Neural progenitor cell (in vitro differentiated cells): ENCODE measurements around the gene C2orf78. TPM values are rescaled to one million over a fixed set of nuclear protein-coding genes. Genes with fewer than 3 reads are reported as not detected.

Source experiments
- DNase-seq: peaks from one replicate; pipeline ENCODE4 v3.0.0-alpha.2; 2016; ENCODE audit warnings: low spot score
- H2AFZ ChIP-seq: fragments of 200-600 bp; sonication (generic); replicated peaks from 2 replicates; pipeline ENCODE4 v1.6.1; 2016; ENCODE audit warnings: antibody characterized with exemption
- H3F3A ChIP-seq: fragments of 200-600 bp; sonication (generic); 2 replicates; pipeline ENCODE4 v1.6.1; 2016; ENCODE audit warnings: antibody characterized with exemption, low read depth
- H3K27ac ChIP-seq: fragments of 200-600 bp; sonication (generic); 2 replicates; pipeline ENCODE4 v1.5.1; 2016; ENCODE audit warnings: mild to moderate bottlenecking
- H3K27me3 ChIP-seq: fragments of 200-600 bp; sonication (generic); 2 replicates; pipeline ENCODE4 v1.6.1; 2016; ENCODE audit warnings: mild to moderate bottlenecking, moderate library complexity
- H3K36me3 ChIP-seq: fragments of 200-600 bp; sonication (generic); 2 replicates; pipeline ENCODE4 v1.5.1; 2016
- H3K4me1 ChIP-seq: fragments of 200-600 bp; sonication (generic); 2 replicates; pipeline ENCODE4 v1.6.1; 2016; ENCODE audit warnings: mixed run types
- H3K4me2 ChIP-seq: fragments of 200-600 bp; sonication (generic); 2 replicates; pipeline ENCODE4 v1.6.1; 2016
- H3K4me3 ChIP-seq: fragments of 200-600 bp; sonication (generic); 2 replicates; pipeline ENCODE4 v1.5.1; 2016
- H3K79me2 ChIP-seq: fragments of 200-600 bp; sonication (generic); 2 replicates; pipeline ENCODE4 v1.6.1; 2016; ENCODE audit warnings: low read depth
- H3K9ac ChIP-seq: fragments of 200-600 bp; sonication (generic); 2 replicates; pipeline ENCODE4 v1.6.1; 2016
- H3K9me3 ChIP-seq: fragments of 200-600 bp; sonication (generic); 2 replicates; pipeline ENCODE4 v1.5.1; 2016; ENCODE audit warnings: low read depth
- H4K20me1 ChIP-seq: fragments of 200-600 bp; sonication (generic); 2 replicates; pipeline ENCODE4 v1.6.1; 2016; ENCODE audit warnings: low read depth
- H3K27ac Mint-ChIP-seq: 3 replicates; pipeline ENCODE4 v1.8.0; 2021; ENCODE audit warnings: mixed read lengths
- H3K27me3 Mint-ChIP-seq: 2 replicates; pipeline ENCODE4 v1.8.0; 2022; ENCODE audit warnings: low read depth, mild to moderate bottlenecking, inconsistent platforms, moderate library complexity, mixed read lengths; ENCODE audit not compliant: insufficient read depth
- H3K36me3 Mint-ChIP-seq: 3 replicates; pipeline ENCODE4 v1.8.0; 2021; ENCODE audit warnings: mixed read lengths
- H3K4me1 Mint-ChIP-seq: 3 replicates; pipeline ENCODE4 v1.8.0; 2021; ENCODE audit warnings: mixed read lengths
- H3K4me3 Mint-ChIP-seq: 3 replicates; pipeline ENCODE4 v1.8.0; 2021; ENCODE audit warnings: mild to moderate bottlenecking, moderate library complexity, mixed read lengths
- H3K9me3 Mint-ChIP-seq: 3 replicates; pipeline ENCODE4 v1.8.0; 2020; ENCODE audit warnings: mixed read lengths
- CTCF ChIP-seq: fragments of 200-600 bp; sonication (generic); IDR thresholded peaks from 2 replicates; pipeline ENCODE4 v1.5.1; 2017; ENCODE audit warnings: antibody characterized with exemption, mild to moderate bottlenecking
- EZH2 ChIP-seq: fragments of 200-600 bp; sonication (generic); IDR thresholded peaks from 2 replicates; pipeline ENCODE4 v1.6.1; 2017; ENCODE audit warnings: antibody characterized with exemption, mild to moderate bottlenecking, moderate library complexity
- EZH2phosphoT487 ChIP-seq: fragments of 200-600 bp; sonication (generic); IDR thresholded peaks from 2 replicates; pipeline ENCODE4 v1.6.1; 2017; ENCODE audit warnings: antibody characterized with exemption
- total RNA-seq: library from RNA; depleted of rRNA; stranded (reverse); fragments of >200 nt; gene quantifications from 2 replicates; pipeline ENCODE4 v1.2.3, GENCODE V29; 2015; ENCODE audit warnings: low replicate concordance

C2orf78 gene
- total RNA-seq, 1 donor from 2014 or later = 0.21 TPM

- DNase-seq = no peak
- H3K27me3 Mint-ChIP-seq = no peaks in the 10 kb centered on the region
- no peaks in the 10 kb centered on the region for H3K9me3 Mint-ChIP-seq
- no peak overlapping the region for H3K27ac Mint-ChIP-seq
- H2AFZ ChIP-seq = no peak overlapping the region
- H3K27ac ChIP-seq = no peak overlapping the region
- H4K20me1 ChIP-seq = peaks cover 13% of the 10 kb centered on the region
- no peak overlapping the region for H3K4me3 ChIP-seq
- peaks cover 4% of the 10 kb centered on the region for H3K36me3 ChIP-seq
- peaks cover 4% of the 10 kb centered on the region for H3K36me3 Mint-ChIP-seq
- no peaks in the 10 kb centered on the region for H3K4me1 ChIP-seq
- no peaks in the 10 kb centered on the region for H3F3A ChIP-seq
- H3K9ac ChIP-seq = no peak overlapping the region
- no peaks in the 10 kb centered on the region for H3K9me3 ChIP-seq
- no peak overlapping the region for H3K4me3 Mint-ChIP-seq
- no peaks in the 10 kb centered on the region for H3K27me3 ChIP-seq
- no peaks in the 10 kb centered on the region for H3K4me1 Mint-ChIP-seq
- no peak overlapping the region for H3K4me2 ChIP-seq
- no peaks in the 10 kb centered on the region for H3K79me2 ChIP-seq
- TF ChIP-seq EZH2 = no peak
- no peak for TF ChIP-seq EZH2phosphoT487
- no peak for TF ChIP-seq CTCF
These were observed 55.8 kb downstream of the C2orf78 start for GRCh38 chr2:73839653-73840411.

- Mint-ChIP-seq H3K9me3 (no peaks in the 10 kb centered on the region), H3K27me3 (no peaks in the 10 kb centered on the region), H3K4me3 (no peak overlapping the region), H3K27ac (no peak overlapping the region), H3K36me3 (peaks cover 9% of the 10 kb centered on the region), H3K4me1 (no peaks in the 10 kb centered on the region)
- no peaks in the 10 kb centered on the region for H3K9me3 ChIP-seq
- no peaks in the 10 kb centered on the region for H3K27me3 ChIP-seq
- H3K27ac ChIP-seq = no peak overlapping the region
- H3F3A ChIP-seq = no peaks in the 10 kb centered on the region
- no peak overlapping the region for H3K4me3 ChIP-seq
- no peak for TF ChIP-seq EZH2phosphoT487
- no peak for TF ChIP-seq CTCF
- TF ChIP-seq EZH2 = no peak
- no peak overlapping the region for H2AFZ ChIP-seq
- H3K79me2 ChIP-seq = no peaks in the 10 kb centered on the region
- no peaks in the 10 kb centered on the region for H3K4me1 ChIP-seq
- H3K9ac ChIP-seq = no peak overlapping the region
- no peak for DNase-seq
- H4K20me1 ChIP-seq = peaks cover 13% of the 10 kb centered on the region
- no peak overlapping the region for H3K4me2 ChIP-seq
- peaks cover 4% of the 10 kb centered on the region for H3K36me3 ChIP-seq
These were observed 58.1 kb downstream of the C2orf78 start for GRCh38 chr2:73841912-73842738.

- peaks cover 13% of the 10 kb centered on the region for H4K20me1 ChIP-seq
- Mint-ChIP-seq H3K4me1 (no peaks in the 10 kb centered on the region), H3K36me3 (peaks cover 11% of the 10 kb centered on the region), H3K27me3 (no peaks in the 10 kb centered on the region), H3K4me3 (no peak overlapping the region), H3K27ac (no peak overlapping the region), H3K9me3 (no peaks in the 10 kb centered on the region)
- no peaks in the 10 kb centered on the region for H3K9me3 ChIP-seq
- no peaks in the 10 kb centered on the region for H3K79me2 ChIP-seq
- H3K27ac ChIP-seq = no peak overlapping the region
- no peak overlapping the region for H3K4me2 ChIP-seq
- H2AFZ ChIP-seq = no peak overlapping the region
- peaks cover 4% of the 10 kb centered on the region for H3K36me3 ChIP-seq
- no peak overlapping the region for H3K9ac ChIP-seq
- H3K4me1 ChIP-seq = no peaks in the 10 kb centered on the region
- H3K4me3 ChIP-seq = no peak overlapping the region
- H3F3A ChIP-seq = no peaks in the 10 kb centered on the region
- no peaks in the 10 kb centered on the region for H3K27me3 ChIP-seq
- no peak for TF ChIP-seq EZH2
- no peak for TF ChIP-seq EZH2phosphoT487
- DNase-seq = no peak
These were observed 58.7 kb downstream of the C2orf78 start for GRCh38 chr2:73842739-73843019.

- no peaks in the 10 kb centered on the region for H3K4me1 Mint-ChIP-seq
- Histone ChIP-seq H2AFZ (no peak overlapping the region), H3K4me2 (no peak overlapping the region), H3K79me2 (no peaks in the 10 kb centered on the region), H3F3A (no peaks in the 10 kb centered on the region), H3K9me3 (no peaks in the 10 kb centered on the region), H4K20me1 (peaks cover 4% of the 10 kb centered on the region), H3K9ac (peak overlapping the region; percentile 23), H3K27ac (no peak overlapping the region), H3K4me3 (no peak overlapping the region), H3K27me3 (no peaks in the 10 kb centered on the region), H3K36me3 (peaks cover 4% of the 10 kb centered on the region), H3K4me1 (no peaks in the 10 kb centered on the region)
- TF ChIP-seq EZH2phosphoT487 = no peak
- TF ChIP-seq CTCF = no peak
- TF ChIP-seq EZH2 = no peak
- peaks cover 11% of the 10 kb centered on the region for H3K36me3 Mint-ChIP-seq
- no peak for DNase-seq
- no peak overlapping the region for H3K4me3 Mint-ChIP-seq
- H3K9me3 Mint-ChIP-seq = no peaks in the 10 kb centered on the region
- no peak overlapping the region for H3K27ac Mint-ChIP-seq
- peaks cover 2% of the 10 kb centered on the region for H3K27me3 Mint-ChIP-seq
These were observed 60.1 kb downstream of the C2orf78 start for GRCh38 chr2:73844087-73844486.
